GM12878 (cell line): ENCODE results near the gene TRMT13. TPM values are rescaled to one million over a fixed set of nuclear protein-coding genes. Genes with fewer than 3 reads are reported as not detected.

ENCODE experiments used
- CEBPB ChIP-seq, 2 experiments: fragments of 150-350 bp in 1 of 2; IDR thresholded peaks; 2 replicates each; pipeline ENCODE4 v1.6.1; 2012 to 2014; ENCODE audit warnings: low read depth in 2 of 2, low read length in 2 of 2, borderline replicate concordance in 1 of 2, inconsistent platforms in 1 of 2
- CHD1 ChIP-seq: IDR thresholded peaks from 2 replicates; pipeline ENCODE4 v1.6.1; 2012; ENCODE audit warnings: low read depth, low read length, improper control_type of control experiment
- EED ChIP-seq: sonication (generic); IDR thresholded peaks from 2 replicates; pipeline ENCODE4 v1.6.1; 2016; ENCODE audit warnings: antibody characterized with exemption, low read depth
- FOXK2 ChIP-seq: fragments of 450-650 bp; IDR thresholded peaks from 2 replicates; pipeline ENCODE4 v1.6.1; 2017; ENCODE audit warnings: mild to moderate bottlenecking, moderate library complexity
- HSF1 ChIP-seq: fragments of 150-350 bp; IDR thresholded peaks from 2 replicates; pipeline ENCODE4 v1.6.1; 2014; ENCODE audit warnings: mild to moderate bottlenecking, low read depth, low read length
- MAX ChIP-seq: IDR thresholded peaks from 2 replicates; pipeline ENCODE4 v1.6.1; 2012; ENCODE audit warnings: low read depth, low read length, improper control_type of control experiment
- PBX3 ChIP-seq: IDR thresholded peaks from 2 replicates; pipeline ENCODE4 v1.6.1; 2011; ENCODE audit warnings: mild to moderate bottlenecking, low read depth, low read length, moderate library complexity; ENCODE audit not compliant: insufficient replicate concordance
- PRDM15 ChIP-seq: fragments of 450-650 bp; formaldehyde crosslinking; IDR thresholded peaks from 2 replicates; pipeline ENCODE4 v1.4.0; 2020; ENCODE audit warnings: mild to moderate bottlenecking, moderate library complexity
- ZNF622 ChIP-seq: fragments of 450-650 bp; IDR thresholded peaks from 2 replicates; pipeline ENCODE4 v1.6.1; 2017; ENCODE audit warnings: mild to moderate bottlenecking, inconsistent platforms
- polyA plus RNA-seq, 11 experiments: library from polyadenylated mRNA; depleted of rRNA in 4 of 11; unstranded in 6 of 11; stranded (reverse) in 5 of 11; fragments of >200 nt; fragmentation: Nextera tagmentation in 4 of 11; fragmentation: Illumina TruSeq in 1 of 11; extraction: Ambion mirVana in 4 of 11; extraction: Trizol in 1 of 11; gene quantifications; 1 replicate in 1 of 11; 2 replicates in 10 of 11; pipeline versions ENCODE4 v1.2.1 to v1.2.3, GENCODE V29; 2011 to 2016; ENCODE audit warnings: inconsistent platforms in 2 of 11, missing spikeins in 2 of 11, low read depth in 1 of 11
- total RNA-seq, 4 experiments: library from RNA; depleted of rRNA in 3 of 4; stranded (reverse); fragments of >200 nt in 3 of 4; fragmentation: Illumina TruSeq in 1 of 4; extraction: Trizol in 1 of 4; gene quantifications; 2 replicates each; pipeline versions ENCODE4 v1.2.1 to v1.2.3, GENCODE V29; 2013 to 2021
- TF ChIP-seq, protein P1 (sequence below): fragments of 450-650 bp; IDR thresholded peaks from 2 replicates; pipeline ENCODE4 v1.6.1; 2017; ENCODE audit warnings: antibody characterized with exemption, mild to moderate bottlenecking, moderate library complexity

TRMT13 gene
- total and polyA plus RNA-seq, 10 of the 15 experiments (the other 5 are each of a cell fraction or from before 2014, with no cell fraction given): 13.7 to 26.6 (median 21.9) TPM

DNA sequence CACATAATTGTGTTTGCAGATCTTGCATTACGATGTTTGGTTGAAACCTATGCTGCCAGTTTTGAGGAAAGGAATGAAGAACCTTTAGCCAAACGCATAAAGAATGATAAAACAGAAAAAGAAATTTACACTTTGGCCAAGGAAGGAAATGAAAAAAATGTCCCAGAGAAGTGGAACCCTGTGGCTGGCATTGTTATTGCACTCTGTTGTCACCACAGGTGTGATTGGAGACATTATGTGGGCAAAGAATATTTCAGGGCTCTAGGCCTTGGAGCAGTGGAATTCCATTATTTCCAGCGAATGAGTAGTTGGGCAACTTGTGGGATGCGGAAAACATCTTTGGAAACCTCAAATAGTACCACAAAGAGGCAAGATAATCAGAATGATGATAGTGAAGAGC is 14.9 kb downstream of the TRMT13 start (continued):
- TF ChIP-seq PRDM15 (CRISPR knock-in tag): no peak
- no peak for TF ChIP-seq HSF1
- TF ChIP-seq, protein P1, sequence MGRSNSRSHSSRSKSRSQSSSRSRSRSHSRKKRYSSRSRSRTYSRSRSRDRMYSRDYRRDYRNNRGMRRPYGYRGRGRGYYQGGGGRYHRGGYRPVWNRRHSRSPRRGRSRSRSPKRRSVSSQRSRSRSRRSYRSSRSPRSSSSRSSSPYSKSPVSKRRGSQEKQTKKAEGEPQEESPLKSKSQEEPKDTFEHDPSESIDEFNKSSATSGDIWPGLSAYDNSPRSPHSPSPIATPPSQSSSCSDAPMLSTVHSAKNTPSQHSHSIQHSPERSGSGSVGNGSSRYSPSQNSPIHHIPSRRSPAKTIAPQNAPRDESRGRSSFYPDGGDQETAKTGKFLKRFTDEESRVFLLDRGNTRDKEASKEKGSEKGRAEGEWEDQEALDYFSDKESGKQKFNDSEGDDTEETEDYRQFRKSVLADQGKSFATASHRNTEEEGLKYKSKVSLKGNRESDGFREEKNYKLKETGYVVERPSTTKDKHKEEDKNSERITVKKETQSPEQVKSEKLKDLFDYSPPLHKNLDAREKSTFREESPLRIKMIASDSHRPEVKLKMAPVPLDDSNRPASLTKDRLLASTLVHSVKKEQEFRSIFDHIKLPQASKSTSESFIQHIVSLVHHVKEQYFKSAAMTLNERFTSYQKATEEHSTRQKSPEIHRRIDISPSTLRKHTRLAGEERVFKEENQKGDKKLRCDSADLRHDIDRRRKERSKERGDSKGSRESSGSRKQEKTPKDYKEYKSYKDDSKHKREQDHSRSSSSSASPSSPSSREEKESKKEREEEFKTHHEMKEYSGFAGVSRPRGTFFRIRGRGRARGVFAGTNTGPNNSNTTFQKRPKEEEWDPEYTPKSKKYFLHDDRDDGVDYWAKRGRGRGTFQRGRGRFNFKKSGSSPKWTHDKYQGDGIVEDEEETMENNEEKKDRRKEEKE: no peak
- no peak for TF ChIP-seq MAX
- no peak for TF ChIP-seq FOXK2
- no peak for TF ChIP-seq EED
- no peak for TF ChIP-seq CHD1
- TF ChIP-seq PBX3: no peak
- no peak for TF ChIP-seq CEBPB (IDR thresholded peaks at IDR 0.05; ENCODE audit: borderline replicate concordance in 1 of 2, low read depth in 2 of 2, low read length in 2 of 2)
- no peak for TF ChIP-seq ZNF622
